HepG2 (cell line): ENCODE measurements around the gene WDR35. TPM values are rescaled to one million over a fixed set of nuclear protein-coding genes. Genes with fewer than 3 reads are reported as not detected.

Source experiments
- ARID2 ChIP-seq: sonication (generic); formaldehyde crosslinking; IDR thresholded peaks from 2 replicates; pipeline ENCODE4 v1.8.1; 2022; ENCODE audit warnings: mild to moderate bottlenecking, missing genetic modification reagents, borderline replicate concordance
- DNMT3B ChIP-seq: conservative IDR thresholded peaks from 2 replicates; pipeline ENCODE4 v1.6.1; 2016; ENCODE audit warnings: missing biosample characterization, control low read depth
- GABPA ChIP-seq, 2 experiments: IDR thresholded peaks; 2 replicates each; pipeline ENCODE4 v1.6.1; 2011 to 2016; ENCODE audit warnings: low read depth in 2 of 2, low read length in 1 of 2, missing biosample characterization in 1 of 2, missing genetic modification characterization in 1 of 2
- HOXA3 ChIP-seq: sonication (generic); formaldehyde crosslinking; IDR thresholded peaks from 2 replicates; pipeline ENCODE4 v1.5.0; 2020; ENCODE audit warnings: missing genetic modification reagents
- JDP2 ChIP-seq: sonication (generic); formaldehyde crosslinking; IDR thresholded peaks from 2 replicates; pipeline ENCODE4 v1.8.1; 2022; ENCODE audit warnings: missing genetic modification reagents, borderline replicate concordance
- KDM5B ChIP-seq: sonication (generic); formaldehyde crosslinking; IDR thresholded peaks from 2 replicates; pipeline ENCODE4 v1.4.0; 2020; ENCODE audit warnings: missing genetic modification reagents, mild to moderate bottlenecking, borderline replicate concordance
- PPARG ChIP-seq: conservative IDR thresholded peaks from 2 replicates; pipeline ENCODE4 v1.6.1; 2016; ENCODE audit warnings: missing biosample characterization, missing genetic modification reagents
- SP5 ChIP-seq: IDR thresholded peaks from 2 replicates; pipeline ENCODE4 v1.6.1; 2016; ENCODE audit warnings: low read depth, borderline replicate concordance
- ZNF274 ChIP-seq: sonication (generic); formaldehyde crosslinking; IDR thresholded peaks from 2 replicates; pipeline ENCODE4 v1.5.1; 2020; ENCODE audit warnings: mild to moderate bottlenecking, missing genetic modification reagents
- ZNF552 ChIP-seq: sonication (generic); formaldehyde crosslinking; IDR thresholded peaks from 2 replicates; pipeline ENCODE4 v1.9.0; 2022; ENCODE audit warnings: missing genetic modification reagents, mild to moderate bottlenecking, borderline replicate concordance
- polyA plus RNA-seq, 8 experiments: library from polyadenylated mRNA; depleted of rRNA in 3 of 8; stranded (reverse) in 7 of 8; unstranded in 1 of 8; fragments of >200 nt; fragmentation: Illumina TruSeq in 4 of 8; extraction: Trizol in 4 of 8; gene quantifications; 2 replicates each; pipeline versions ENCODE4 v1.2.1 to v1.2.3, GENCODE V29; 2011 to 2016; ENCODE audit warnings: low read depth in 4 of 8, missing spikeins in 1 of 8, mixed read lengths in 1 of 8; ENCODE audit not compliant: insufficient read depth in 1 of 8
- total RNA-seq, 5 experiments: library from RNA; depleted of rRNA; stranded (reverse); fragments of >200 nt; fragmentation: Illumina TruSeq; extraction: Trizol; gene quantifications; 2 replicates each; pipeline ENCODE4 v1.2.3, GENCODE V29; 2016; ENCODE audit warnings: low read depth in 1 of 5
- TF ChIP-seq, protein P1 (sequence below): sonication (generic); formaldehyde crosslinking; IDR thresholded peaks from 2 replicates; pipeline ENCODE4 v1.4.0; 2020; ENCODE audit warnings: missing genetic modification reagents
- TF ChIP-seq, protein P2 (sequence below): sonication (generic); formaldehyde crosslinking; IDR thresholded peaks from 2 replicates; pipeline ENCODE4 v1.9.0; 2022; ENCODE audit warnings: missing genetic modification reagents, mild to moderate bottlenecking, borderline replicate concordance
- TF ChIP-seq, protein P3 (sequence below): sonication (generic); formaldehyde crosslinking; IDR thresholded peaks from 2 replicates; pipeline ENCODE4 v1.4.0; 2020; ENCODE audit warnings: missing genetic modification reagents
- TF ChIP-seq, protein P4 (sequence below): IDR thresholded peaks from 2 replicates; pipeline ENCODE4 v1.6.1; 2016; ENCODE audit warnings: mild to moderate bottlenecking
- TF ChIP-seq, protein P5 (sequence below): sonication (generic); formaldehyde crosslinking; IDR thresholded peaks from 2 replicates; pipeline ENCODE4 v1.4.0; 2020; ENCODE audit warnings: missing genetic modification reagents

The WDR35 gene
- total and polyA plus RNA-seq, 2 of the 13 experiments (the other 11 are each of a cell fraction or from before 2014, with no cell fraction given), result 11.1 to 19.6 TPM

DNA sequence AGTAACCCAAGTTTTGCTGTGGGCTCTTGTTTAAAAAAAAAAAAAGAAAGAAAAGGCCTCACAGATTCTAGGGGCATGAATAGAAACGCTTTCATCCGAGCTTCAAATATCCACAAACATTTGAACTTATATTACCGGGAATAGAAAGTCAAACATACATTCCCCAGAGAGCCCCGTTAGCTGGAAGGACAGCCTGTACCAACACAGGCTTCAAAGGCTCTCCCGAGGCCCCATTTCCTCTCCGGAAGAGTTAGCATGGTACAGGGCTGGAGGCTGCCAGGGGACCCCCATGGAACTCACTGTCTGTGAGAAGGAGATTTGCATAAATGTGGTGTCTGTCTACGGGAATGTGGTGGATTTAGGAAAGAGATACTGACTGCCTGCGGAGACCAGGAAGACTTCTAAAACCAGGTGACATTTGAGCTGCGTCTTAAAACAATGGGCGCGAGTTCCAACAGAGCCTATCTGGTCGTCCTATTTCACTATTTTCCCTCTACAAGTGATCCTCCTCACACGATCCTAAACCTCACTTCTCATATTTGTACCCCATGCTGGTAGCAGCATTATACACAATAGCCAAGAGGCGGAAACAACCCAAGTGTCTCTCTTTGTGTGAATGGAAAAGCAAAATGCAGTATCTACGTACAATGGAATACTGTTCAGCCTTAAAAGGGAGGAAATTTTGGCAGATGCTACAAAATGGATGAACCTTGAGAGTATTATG, 23.4 kb upstream of the WDR35 start (continued):
- TF ChIP-seq, protein P1, sequence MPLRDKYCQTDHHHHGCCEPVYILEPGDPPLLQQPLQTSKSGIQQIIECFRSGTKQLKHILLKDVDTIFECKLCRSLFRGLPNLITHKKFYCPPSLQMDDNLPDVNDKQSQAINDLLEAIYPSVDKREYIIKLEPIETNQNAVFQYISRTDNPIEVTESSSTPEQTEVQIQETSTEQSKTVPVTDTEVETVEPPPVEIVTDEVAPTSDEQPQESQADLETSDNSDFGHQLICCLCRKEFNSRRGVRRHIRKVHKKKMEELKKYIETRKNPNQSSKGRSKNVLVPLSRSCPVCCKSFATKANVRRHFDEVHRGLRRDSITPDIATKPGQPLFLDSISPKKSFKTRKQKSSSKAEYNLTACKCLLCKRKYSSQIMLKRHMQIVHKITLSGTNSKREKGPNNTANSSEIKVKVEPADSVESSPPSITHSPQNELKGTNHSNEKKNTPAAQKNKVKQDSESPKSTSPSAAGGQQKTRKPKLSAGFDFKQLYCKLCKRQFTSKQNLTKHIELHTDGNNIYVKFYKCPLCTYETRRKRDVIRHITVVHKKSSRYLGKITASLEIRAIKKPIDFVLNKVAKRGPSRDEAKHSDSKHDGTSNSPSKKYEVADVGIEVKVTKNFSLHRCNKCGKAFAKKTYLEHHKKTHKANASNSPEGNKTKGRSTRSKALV (CRISPR knock-in tag), result peak; percentile 7; the same call in 1 of the 2 replicates
- no peak for TF ChIP-seq ZNF274 (CRISPR knock-in tag)
- TF ChIP-seq SP5 (CRISPR knock-in tag), result peak; percentile 68
- TF ChIP-seq GABPA (IDR thresholded peaks at IDR 0.05; ENCODE audit: low read depth, low read length), result no peak
- TF ChIP-seq GABPA (CRISPR knock-in tag; IDR thresholded peaks at IDR 0.05; ENCODE audit: low read depth), result 0 out of 2 replicates have a peak, but pooled peaks have one; percentile 35
- TF ChIP-seq HOXA3 (CRISPR knock-in tag), result no peak
- TF ChIP-seq, protein P2, sequence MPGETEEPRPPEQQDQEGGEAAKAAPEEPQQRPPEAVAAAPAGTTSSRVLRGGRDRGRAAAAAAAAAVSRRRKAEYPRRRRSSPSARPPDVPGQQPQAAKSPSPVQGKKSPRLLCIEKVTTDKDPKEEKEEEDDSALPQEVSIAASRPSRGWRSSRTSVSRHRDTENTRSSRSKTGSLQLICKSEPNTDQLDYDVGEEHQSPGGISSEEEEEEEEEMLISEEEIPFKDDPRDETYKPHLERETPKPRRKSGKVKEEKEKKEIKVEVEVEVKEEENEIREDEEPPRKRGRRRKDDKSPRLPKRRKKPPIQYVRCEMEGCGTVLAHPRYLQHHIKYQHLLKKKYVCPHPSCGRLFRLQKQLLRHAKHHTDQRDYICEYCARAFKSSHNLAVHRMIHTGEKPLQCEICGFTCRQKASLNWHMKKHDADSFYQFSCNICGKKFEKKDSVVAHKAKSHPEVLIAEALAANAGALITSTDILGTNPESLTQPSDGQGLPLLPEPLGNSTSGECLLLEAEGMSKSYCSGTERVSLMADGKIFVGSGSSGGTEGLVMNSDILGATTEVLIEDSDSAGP (CRISPR knock-in tag), result no peak; the same call in 1 of the 2 replicates
- TF ChIP-seq DNMT3B, result 0 out of 2 replicates have a peak, but pooled peaks have one; percentile 52
- TF ChIP-seq JDP2 (CRISPR knock-in tag), result no peak
- TF ChIP-seq, protein P3, sequence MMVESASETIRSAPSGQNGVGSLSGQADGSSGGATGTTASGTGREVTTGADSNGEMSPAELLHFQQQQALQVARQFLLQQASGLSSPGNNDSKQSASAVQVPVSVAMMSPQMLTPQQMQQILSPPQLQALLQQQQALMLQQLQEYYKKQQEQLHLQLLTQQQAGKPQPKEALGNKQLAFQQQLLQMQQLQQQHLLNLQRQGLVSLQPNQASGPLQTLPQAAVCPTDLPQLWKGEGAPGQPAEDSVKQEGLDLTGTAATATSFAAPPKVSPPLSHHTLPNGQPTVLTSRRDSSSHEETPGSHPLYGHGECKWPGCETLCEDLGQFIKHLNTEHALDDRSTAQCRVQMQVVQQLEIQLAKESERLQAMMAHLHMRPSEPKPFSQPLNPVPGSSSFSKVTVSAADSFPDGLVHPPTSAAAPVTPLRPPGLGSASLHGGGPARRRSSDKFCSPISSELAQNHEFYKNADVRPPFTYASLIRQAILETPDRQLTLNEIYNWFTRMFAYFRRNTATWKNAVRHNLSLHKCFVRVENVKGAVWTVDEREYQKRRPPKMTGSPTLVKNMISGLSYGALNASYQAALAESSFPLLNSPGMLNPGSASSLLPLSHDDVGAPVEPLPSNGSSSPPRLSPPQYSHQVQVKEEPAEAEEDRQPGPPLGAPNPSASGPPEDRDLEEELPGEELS (CRISPR knock-in tag), result peak; percentile 62; the same call in 1 of the 2 replicates
- no peak for TF ChIP-seq KDM5B (CRISPR knock-in tag)
- TF ChIP-seq, protein P4, sequence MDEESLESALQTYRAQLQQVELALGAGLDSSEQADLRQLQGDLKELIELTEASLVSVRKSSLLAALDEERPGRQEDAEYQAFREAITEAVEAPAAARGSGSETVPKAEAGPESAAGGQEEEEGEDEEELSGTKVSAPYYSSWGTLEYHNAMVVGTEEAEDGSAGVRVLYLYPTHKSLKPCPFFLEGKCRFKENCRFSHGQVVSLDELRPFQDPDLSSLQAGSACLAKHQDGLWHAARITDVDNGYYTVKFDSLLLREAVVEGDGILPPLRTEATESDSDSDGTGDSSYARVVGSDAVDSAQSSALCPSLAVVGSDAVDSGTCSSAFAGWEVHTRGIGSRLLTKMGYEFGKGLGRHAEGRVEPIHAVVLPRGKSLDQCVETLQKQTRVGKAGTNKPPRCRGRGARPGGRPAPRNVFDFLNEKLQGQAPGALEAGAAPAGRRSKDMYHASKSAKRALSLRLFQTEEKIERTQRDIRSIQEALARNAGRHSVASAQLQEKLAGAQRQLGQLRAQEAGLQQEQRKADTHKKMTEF (CRISPR knock-in tag), result peak; percentile 64; the same call in 1 of the 2 replicates
- TF ChIP-seq ARID2 (CRISPR knock-in tag), result 0 out of 2 replicates have a peak, but pooled peaks have one; percentile 3
- no peak for TF ChIP-seq ZNF552
- TF ChIP-seq, protein P5, sequence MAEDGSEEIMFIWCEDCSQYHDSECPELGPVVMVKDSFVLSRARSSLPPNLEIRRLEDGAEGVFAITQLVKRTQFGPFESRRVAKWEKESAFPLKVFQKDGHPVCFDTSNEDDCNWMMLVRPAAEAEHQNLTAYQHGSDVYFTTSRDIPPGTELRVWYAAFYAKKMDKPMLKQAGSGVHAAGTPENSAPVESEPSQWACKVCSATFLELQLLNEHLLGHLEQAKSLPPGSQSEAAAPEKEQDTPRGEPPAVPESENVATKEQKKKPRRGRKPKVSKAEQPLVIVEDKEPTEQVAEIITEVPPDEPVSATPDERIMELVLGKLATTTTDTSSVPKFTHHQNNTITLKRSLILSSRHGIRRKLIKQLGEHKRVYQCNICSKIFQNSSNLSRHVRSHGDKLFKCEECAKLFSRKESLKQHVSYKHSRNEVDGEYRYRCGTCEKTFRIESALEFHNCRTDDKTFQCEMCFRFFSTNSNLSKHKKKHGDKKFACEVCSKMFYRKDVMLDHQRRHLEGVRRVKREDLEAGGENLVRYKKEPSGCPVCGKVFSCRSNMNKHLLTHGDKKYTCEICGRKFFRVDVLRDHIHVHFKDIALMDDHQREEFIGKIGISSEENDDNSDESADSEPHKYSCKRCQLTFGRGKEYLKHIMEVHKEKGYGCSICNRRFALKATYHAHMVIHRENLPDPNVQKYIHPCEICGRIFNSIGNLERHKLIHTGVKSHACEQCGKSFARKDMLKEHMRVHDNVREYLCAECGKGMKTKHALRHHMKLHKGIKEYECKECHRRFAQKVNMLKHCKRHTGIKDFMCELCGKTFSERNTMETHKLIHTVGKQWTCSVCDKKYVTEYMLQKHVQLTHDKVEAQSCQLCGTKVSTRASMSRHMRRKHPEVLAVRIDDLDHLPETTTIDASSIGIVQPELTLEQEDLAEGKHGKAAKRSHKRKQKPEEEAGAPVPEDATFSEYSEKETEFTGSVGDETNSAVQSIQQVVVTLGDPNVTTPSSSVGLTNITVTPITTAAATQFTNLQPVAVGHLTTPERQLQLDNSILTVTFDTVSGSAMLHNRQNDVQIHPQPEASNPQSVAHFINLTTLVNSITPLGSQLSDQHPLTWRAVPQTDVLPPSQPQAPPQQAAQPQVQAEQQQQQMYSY (CRISPR knock-in tag), result no peak
- 0 out of 2 replicates have a peak, but pooled peaks have one; percentile 44 for TF ChIP-seq PPARG (CRISPR knock-in tag)
